SU-DHL-6 (cell line): ENCODE data around the gene SNX12.

Experiments
- H2AFZ ChIP-seq: fragments of 200-600 bp; sonication (generic); 2 replicates; pipeline ENCODE4 v1.6.1; 2014; ENCODE audit warnings: low read depth, mild to moderate bottlenecking, moderate library complexity, mixed read lengths, antibody characterized with exemption, low read length; ENCODE audit not compliant: severe bottlenecking
- H3F3A ChIP-seq: fragments of 200-600 bp; shearing (Covaris generic); 2 replicates; pipeline ENCODE4 v1.6.0; 2016; ENCODE audit warnings: antibody characterized with exemption, mild to moderate bottlenecking; ENCODE audit not compliant: insufficient read depth
- H3K27ac ChIP-seq: fragments of 200-600 bp; sonication (generic); 2 replicates; pipeline ENCODE4 v1.5.1; 2016; ENCODE audit warnings: low read depth, mild to moderate bottlenecking, low read length, moderate library complexity, mixed read lengths
- H3K27me3 ChIP-seq: fragments of 200-600 bp; sonication (generic), shearing (Covaris generic); 2 replicates; pipeline ENCODE4 v1.6.0; 2014; ENCODE audit warnings: mild to moderate bottlenecking, low read length
- H3K36me3 ChIP-seq: fragments of 200-600 bp; sonication (generic); 2 replicates; pipeline ENCODE4 v1.6.1; 2014; ENCODE audit warnings: mild to moderate bottlenecking, low read length, mixed read lengths
- H3K4me2 ChIP-seq: fragments of 300-600, 200-600 bp; shearing (Covaris generic), sonication (generic); 2 replicates; pipeline ENCODE4 v1.6.0; 2014; ENCODE audit warnings: low read length, low read depth, mild to moderate bottlenecking; ENCODE audit not compliant: poor library complexity, severe bottlenecking
- H3K4me3 ChIP-seq: fragments of 200-600 bp; sonication (generic); 2 replicates; pipeline ENCODE4 v1.5.1; 2014; ENCODE audit warnings: antibody characterized with exemption, low read length, mild to moderate bottlenecking, mixed read lengths; ENCODE audit not compliant: insufficient read depth, poor library complexity, severe bottlenecking
- H3K79me2 ChIP-seq: fragments of 200-600 bp; sonication (generic); 2 replicates; pipeline ENCODE4 v1.6.1; 2014; ENCODE audit warnings: mild to moderate bottlenecking, low read length, moderate library complexity; ENCODE audit not compliant: insufficient read depth
- H3K9ac ChIP-seq: fragments of 200-600 bp; sonication (generic); 2 replicates; pipeline ENCODE4 v1.7.0; 2014; ENCODE audit warnings: mild to moderate bottlenecking, low read length
- H3K9me2 ChIP-seq: fragments of 200-600 bp; sonication (generic); replicated peaks from 2 replicates; pipeline ENCODE4 v1.6.1; 2014; ENCODE audit warnings: low read length; ENCODE audit not compliant: insufficient read depth
- H3K9me3 ChIP-seq: fragments of 200-600 bp; sonication (generic); 2 replicates; pipeline ENCODE4 v1.6.1; 2014; ENCODE audit warnings: low read length, mixed read lengths; ENCODE audit not compliant: insufficient read depth
- H4K20me1 ChIP-seq: fragments of 200-600 bp; sonication (generic); 2 replicates; pipeline ENCODE4 v1.6.1; 2014; ENCODE audit warnings: low read depth, mild to moderate bottlenecking, antibody characterized with exemption, low read length, moderate library complexity, mixed read lengths
- CTCF ChIP-seq: fragments of 200-600 bp; sonication (generic); IDR thresholded peaks from one replicate; pipeline ENCODE4 v1.5.1; 2017; ENCODE audit warnings: antibody characterized with exemption, mild to moderate bottlenecking, low read length, moderate library complexity; ENCODE audit not compliant: insufficient read depth, poor library complexity, severe bottlenecking
- EZH2phosphoT487 ChIP-seq: fragments of 200-600 bp; sonication (generic), shearing (Covaris generic); conservative IDR thresholded peaks from 2 replicates; pipeline ENCODE4 v1.6.1; 2018; ENCODE audit warnings: mild to moderate bottlenecking, antibody characterized with exemption, low read length, moderate library complexity, mixed read lengths

The SNX12 gene

GRCh38 chrX:71067712-71068043 is 456 bp downstream of the SNX12 start:
- peaks cover 7% of the 10 kb centered on the region; the same call in 1 of the 2 replicates for H3F3A ChIP-seq
- H2AFZ ChIP-seq: peak overlapping the region; percentile 45
- H3K9me2 ChIP-seq: no peaks in the 10 kb centered on the region
- H3K79me2 ChIP-seq: peaks cover 30% of the 10 kb centered on the region
- H3K36me3 ChIP-seq: no peaks in the 10 kb centered on the region
- no peak for TF ChIP-seq CTCF
- no peak for TF ChIP-seq EZH2phosphoT487
- peak overlapping the region; percentile 78 for H3K4me2 ChIP-seq
- no peaks in the 10 kb centered on the region for H3K9me3 ChIP-seq
- no peaks in the 10 kb centered on the region for H3K27me3 ChIP-seq
- peak overlapping the region; percentile 92 for H3K4me3 ChIP-seq
- H3K9ac ChIP-seq: peak overlapping the region; percentile 91
- H4K20me1 ChIP-seq: no peaks in the 10 kb centered on the region
- H3K27ac ChIP-seq: peak overlapping the region; percentile 74

GRCh38 chrX:71067089-71067488 is 1.0 kb downstream of the SNX12 start:
- Histone ChIP-seq H4K20me1 (no peaks in the 10 kb centered on the region), H3F3A (peaks cover 7% of the 10 kb centered on the region; the same call in 1 of the 2 replicates), H3K9ac (peak overlapping the region; percentile 91), H3K4me3 (peak overlapping the region; percentile 92), H3K27ac (peak overlapping the region; percentile 74), H3K4me2 (peak overlapping the region; percentile 78), H2AFZ (no peak overlapping the region), H3K79me2 (peaks cover 30% of the 10 kb centered on the region), H3K9me2 (no peaks in the 10 kb centered on the region), H3K36me3 (no peaks in the 10 kb centered on the region), H3K9me3 (no peaks in the 10 kb centered on the region), H3K27me3 (no peaks in the 10 kb centered on the region)
- TF ChIP-seq EZH2phosphoT487: no peak
- no peak for TF ChIP-seq CTCF

- peaks cover 9% of the 10 kb centered on the region; the same call in 1 of the 2 replicates for H3K79me2 ChIP-seq
- no peaks in the 10 kb centered on the region for H3K9me2 ChIP-seq
- no peaks in the 10 kb centered on the region for H4K20me1 ChIP-seq
- no peak overlapping the region for H3K9ac ChIP-seq
- no peaks in the 10 kb centered on the region for H3K36me3 ChIP-seq
- H2AFZ ChIP-seq: no peak overlapping the region
- TF ChIP-seq EZH2phosphoT487: no peak
- TF ChIP-seq CTCF: no peak
- H3K4me3 ChIP-seq: no peak overlapping the region
- H3K27me3 ChIP-seq: no peaks in the 10 kb centered on the region
- no peaks in the 10 kb centered on the region for H3K9me3 ChIP-seq
- no peak overlapping the region for H3K27ac ChIP-seq
- peaks cover 13% of the 10 kb centered on the region; the same call in 1 of the 2 replicates for H3F3A ChIP-seq
- no peak overlapping the region for H3K4me2 ChIP-seq
Measured at GRCh38 chrX:71060127-71060526, 8.0 kb downstream of the SNX12 start.
